ENCODE results near the gene ZFYVE28. TPM values are rescaled to one million over a fixed set of nuclear protein-coding genes. Genes with fewer than 3 reads are reported as not detected.

The ZFYVE28 gene
- total RNA-seq, 1 experiment from 2014 or later, result 12.9 TPM

- H3K9me3 ChIP-seq (ENCODE audit: insufficient read depth, low read depth), result no peaks in the 10 kb centered on the region
- H4K20me1 ChIP-seq (ENCODE audit: insufficient read depth), result no peaks in the 10 kb centered on the region; the same call in 1 of the 2 replicates
- no peak for DNase-seq
- ChIA-PET CTCF (no interaction called here), POLR2A (ENCODE audit: unreplicated experiment) (no interaction called here)
- no peak overlapping the region for H2AFZ ChIP-seq
- no peak overlapping the region for H3K4me3 ChIP-seq
- H3K4me1 ChIP-seq (replicated peaks; ENCODE audit: insufficient read depth), result no peaks in the 10 kb centered on the region
- H3K27me3 ChIP-seq (ENCODE audit: insufficient read depth, low read depth), result peaks cover 39% of the 10 kb centered on the region
- H3K79me2 ChIP-seq (ENCODE audit: low read depth), result no peaks in the 10 kb centered on the region
- intact Hi-C loops (cut with micrococcal nuclease; ENCODE audit: unreplicated experiment), result no loop called here
- TF ChIP-seq CTCF (conservative IDR thresholded peaks at IDR 0.05) (no peak), EZH2 (IDR thresholded peaks at IDR 0.05; ENCODE audit: low read depth) (no peak)
- H3K9me2 ChIP-seq (ENCODE audit: insufficient read depth), result no peaks in the 10 kb centered on the region
- H3K36me3 ChIP-seq (ENCODE audit: low read depth), result no peaks in the 10 kb centered on the region
- no peaks in the 10 kb centered on the region for H3F3A ChIP-seq (ENCODE audit: insufficient read depth, low read depth)
- BruUV-seq (replicated peaks), result no TSS peak
- no peak overlapping the region for H3K27ac ChIP-seq
- H3K4me2 ChIP-seq, result no peak overlapping the region
Observed at GRCh38 chr4:2291705-2292645, 126.5 kb downstream of the ZFYVE28 start.

DNA sequence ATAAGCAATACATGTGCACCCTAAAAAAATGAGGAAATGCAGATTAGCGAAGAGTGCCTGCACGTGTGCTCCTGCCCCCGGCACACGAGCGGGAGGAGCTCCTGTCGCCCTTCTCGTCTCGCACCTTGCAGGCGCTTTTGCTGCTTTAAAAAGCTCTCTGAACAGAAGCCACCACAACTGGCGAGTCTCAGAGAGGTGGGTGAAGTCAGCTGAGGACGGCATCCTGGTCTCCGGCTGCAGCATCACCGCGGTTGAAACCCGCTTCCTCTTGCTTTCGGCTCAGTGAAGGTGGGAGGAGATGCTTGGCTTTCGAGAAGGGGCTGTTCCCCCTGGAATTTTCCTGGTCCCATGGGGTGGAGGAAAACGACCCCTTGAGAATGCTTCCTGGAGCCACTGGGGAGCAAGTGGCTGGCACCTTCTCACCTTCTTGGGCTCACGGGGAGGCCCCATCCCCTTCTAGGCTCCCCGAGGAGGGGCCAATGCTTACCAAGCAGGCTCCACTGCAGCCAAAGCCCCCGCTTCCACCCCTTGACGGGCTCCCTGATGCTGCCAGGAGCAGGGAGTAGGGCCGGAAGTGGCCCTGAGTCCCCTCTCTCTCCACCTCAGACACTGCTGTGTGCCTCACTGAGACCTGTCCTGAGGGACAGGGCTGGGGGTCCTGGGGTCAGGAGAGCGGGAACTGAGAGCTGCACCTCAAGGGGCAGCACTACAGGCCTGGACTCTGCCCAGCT lies 127.3 kb downstream of the ZFYVE28 start:
- no peaks in the 10 kb centered on the region for H3K9me2 ChIP-seq (ENCODE audit: insufficient read depth)
- H3K36me3 ChIP-seq (ENCODE audit: low read depth), result no peaks in the 10 kb centered on the region
- H3K4me2 ChIP-seq, result no peak overlapping the region
- H3K79me2 ChIP-seq (ENCODE audit: low read depth), result no peaks in the 10 kb centered on the region
- no peak overlapping the region for H3K27ac ChIP-seq
- ChIA-PET CTCF (no interaction called here), POLR2A (ENCODE audit: unreplicated experiment) (no interaction called here)
- no peak overlapping the region for H2AFZ ChIP-seq
- H3K4me3 ChIP-seq, result no peak overlapping the region
- BruUV-seq (replicated peaks), result no TSS peak
- no peaks in the 10 kb centered on the region for H3K9me3 ChIP-seq (ENCODE audit: insufficient read depth, low read depth)
- peaks cover 41% of the 10 kb centered on the region for H3K27me3 ChIP-seq (ENCODE audit: insufficient read depth, low read depth)
- no peaks in the 10 kb centered on the region; the same call in 1 of the 2 replicates for H3F3A ChIP-seq (ENCODE audit: insufficient read depth, low read depth)
- intact Hi-C loops (cut with micrococcal nuclease; ENCODE audit: unreplicated experiment), result no loop called here
- no peak for DNase-seq
- no peaks in the 10 kb centered on the region for H3K4me1 ChIP-seq (replicated peaks; ENCODE audit: insufficient read depth)
- TF ChIP-seq EZH2 (IDR thresholded peaks at IDR 0.05; ENCODE audit: low read depth), result no peak
- no peak for TF ChIP-seq CTCF (conservative IDR thresholded peaks at IDR 0.05)
- no peaks in the 10 kb centered on the region; the same call in 1 of the 2 replicates for H4K20me1 ChIP-seq (ENCODE audit: insufficient read depth)

DNA sequence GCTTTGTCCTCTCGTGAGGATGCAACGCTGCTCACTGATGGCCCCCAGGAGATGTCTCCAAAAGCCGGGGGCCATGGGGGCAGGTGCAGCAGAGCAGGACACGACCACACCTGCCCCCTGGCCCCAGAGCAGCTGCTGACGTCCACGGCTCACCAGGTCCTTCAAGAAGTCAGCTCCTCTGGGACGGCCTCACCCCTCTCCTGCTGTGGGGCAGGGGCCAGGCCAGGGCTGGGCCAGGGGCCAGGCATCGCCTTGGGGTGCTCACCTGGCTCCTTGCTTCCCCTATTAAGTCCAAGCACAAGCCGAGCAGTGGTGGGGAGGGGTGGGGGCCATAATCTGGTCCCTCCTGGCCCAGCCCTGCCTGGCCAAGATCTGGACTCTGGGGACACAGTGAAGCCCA lies 128.0 kb downstream of the ZFYVE28 start:
- H3K4me1 ChIP-seq (replicated peaks; ENCODE audit: insufficient read depth), result no peaks in the 10 kb centered on the region
- H3F3A ChIP-seq (ENCODE audit: insufficient read depth, low read depth), result no peaks in the 10 kb centered on the region; the same call in 1 of the 2 replicates
- H3K4me3 ChIP-seq, result no peak overlapping the region
- no peaks in the 10 kb centered on the region for H3K9me2 ChIP-seq (ENCODE audit: insufficient read depth)
- peaks cover 41% of the 10 kb centered on the region for H3K27me3 ChIP-seq (ENCODE audit: insufficient read depth, low read depth)
- no peak overlapping the region for H3K4me2 ChIP-seq
- CTCF ChIA-PET, result no interaction called here
- BruUV-seq (replicated peaks), result no TSS peak
- intact Hi-C loops (cut with micrococcal nuclease; ENCODE audit: unreplicated experiment), result no loop called here
- TF ChIP-seq CTCF (conservative IDR thresholded peaks at IDR 0.05) (no peak), EZH2 (IDR thresholded peaks at IDR 0.05; ENCODE audit: low read depth) (no peak)
- H3K9me3 ChIP-seq (ENCODE audit: insufficient read depth, low read depth), result no peaks in the 10 kb centered on the region
- H4K20me1 ChIP-seq (ENCODE audit: insufficient read depth), result no peaks in the 10 kb centered on the region; the same call in 1 of the 2 replicates
- no peak overlapping the region for H2AFZ ChIP-seq
- H3K36me3 ChIP-seq (ENCODE audit: low read depth), result no peaks in the 10 kb centered on the region
- DNase-seq, result no peak
- H3K79me2 ChIP-seq (ENCODE audit: low read depth), result no peaks in the 10 kb centered on the region
- no peak overlapping the region for H3K27ac ChIP-seq
- POLR2A ChIA-PET (ENCODE audit: unreplicated experiment), result no interaction called here
